Measurements from ENCODE around the gene TMEM222.
A peak's percentile ranks its signal among the peaks of the same experiment; 100 is the strongest.

TMEM222 gene

DNA sequence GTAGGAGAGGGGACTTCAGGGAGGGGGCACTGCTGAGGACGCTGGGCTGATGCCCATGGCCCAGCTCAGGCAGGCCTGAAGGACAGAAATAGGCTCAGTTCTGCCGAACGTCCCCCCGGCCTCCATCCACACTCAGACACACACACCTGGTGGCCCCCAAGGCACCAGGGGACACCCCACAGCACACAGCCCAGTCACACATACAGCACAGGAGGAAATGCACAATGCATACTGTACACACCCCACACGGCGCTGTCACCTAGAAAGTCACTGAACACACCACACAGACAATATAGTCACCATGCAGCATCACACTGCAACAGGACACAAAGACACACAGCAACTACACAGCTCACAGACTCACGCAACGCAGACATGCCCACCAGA, 20.4 kb downstream of the TMEM222 start:
- TF ChIP-seq, protein P1, sequence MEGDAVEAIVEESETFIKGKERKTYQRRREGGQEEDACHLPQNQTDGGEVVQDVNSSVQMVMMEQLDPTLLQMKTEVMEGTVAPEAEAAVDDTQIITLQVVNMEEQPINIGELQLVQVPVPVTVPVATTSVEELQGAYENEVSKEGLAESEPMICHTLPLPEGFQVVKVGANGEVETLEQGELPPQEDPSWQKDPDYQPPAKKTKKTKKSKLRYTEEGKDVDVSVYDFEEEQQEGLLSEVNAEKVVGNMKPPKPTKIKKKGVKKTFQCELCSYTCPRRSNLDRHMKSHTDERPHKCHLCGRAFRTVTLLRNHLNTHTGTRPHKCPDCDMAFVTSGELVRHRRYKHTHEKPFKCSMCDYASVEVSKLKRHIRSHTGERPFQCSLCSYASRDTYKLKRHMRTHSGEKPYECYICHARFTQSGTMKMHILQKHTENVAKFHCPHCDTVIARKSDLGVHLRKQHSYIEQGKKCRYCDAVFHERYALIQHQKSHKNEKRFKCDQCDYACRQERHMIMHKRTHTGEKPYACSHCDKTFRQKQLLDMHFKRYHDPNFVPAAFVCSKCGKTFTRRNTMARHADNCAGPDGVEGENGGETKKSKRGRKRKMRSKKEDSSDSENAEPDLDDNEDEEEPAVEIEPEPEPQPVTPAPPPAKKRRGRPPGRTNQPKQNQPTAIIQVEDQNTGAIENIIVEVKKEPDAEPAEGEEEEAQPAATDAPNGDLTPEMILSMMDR (IDR thresholded peaks at IDR 0.05; ENCODE audit: insufficient read depth, low read length, poor library complexity, severe bottlenecking) = no peak
- TF ChIP-seq EZH2phosphoT487 (conservative IDR thresholded peaks at IDR 0.05; ENCODE audit: low read length) = no peak
- peak overlapping the region; percentile 95 for H3K4me3 ChIP-seq (ENCODE audit: insufficient read depth, low read length, poor library complexity, severe bottlenecking)

DNA sequence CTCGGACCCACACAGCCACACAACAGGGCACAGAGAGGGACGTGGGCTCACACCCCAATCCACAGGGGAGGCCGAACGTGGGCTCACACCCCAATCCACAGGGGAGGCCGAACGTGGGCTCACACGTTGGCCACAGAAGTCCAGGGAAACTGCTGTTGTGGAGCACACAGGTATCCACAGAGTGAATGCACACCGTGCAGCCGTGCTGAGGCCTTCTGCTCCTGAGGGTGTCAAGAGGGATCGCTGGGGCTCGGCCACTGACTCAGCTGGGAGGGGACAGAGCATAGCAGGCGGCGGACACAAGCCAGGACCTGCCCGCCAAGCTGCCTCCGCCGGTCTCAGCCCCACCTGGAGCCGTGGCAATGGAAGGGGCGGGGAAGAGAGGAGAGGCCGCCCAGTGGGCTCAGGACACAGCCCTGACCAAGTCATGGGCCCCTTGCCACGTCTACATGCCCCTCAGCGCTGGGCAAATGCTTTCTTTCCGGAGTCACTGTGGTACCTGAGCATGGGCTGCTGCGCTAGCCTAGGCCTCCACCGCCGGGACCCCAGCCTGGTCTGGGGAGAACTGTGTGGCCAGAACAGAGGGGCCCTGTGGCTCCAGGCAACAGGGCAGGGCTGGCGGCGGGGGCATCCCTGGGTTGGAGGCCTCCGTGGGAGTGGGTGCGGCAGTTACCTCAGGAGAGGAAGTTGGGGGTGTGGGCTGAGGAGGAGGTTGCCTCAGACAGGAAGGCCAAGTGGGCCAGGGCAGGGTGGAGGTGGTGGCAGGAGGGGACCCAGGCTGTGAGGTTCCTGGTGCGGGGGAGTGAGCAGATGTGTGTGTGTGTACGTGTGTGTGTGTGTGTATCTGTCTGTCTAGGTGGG, 21.0 kb downstream of the TMEM222 start:
- H3K9me2 ChIP-seq (replicated peaks; ENCODE audit: insufficient read depth, low read length) = no peaks in the 10 kb centered on the region
- peak overlapping the region; percentile 95 for H3K9ac ChIP-seq (ENCODE audit: low read length)
- H3K79me2 ChIP-seq (ENCODE audit: insufficient read depth, low read length) = peaks cover 5% of the 10 kb centered on the region; the same call in 1 of the 2 replicates
- H3K27ac ChIP-seq (ENCODE audit: low read depth, low read length) = peak overlapping the region; percentile 91
- H3K27me3 ChIP-seq (ENCODE audit: low read length) = no peaks in the 10 kb centered on the region
- TF ChIP-seq, protein P1 (IDR thresholded peaks at IDR 0.05; ENCODE audit: insufficient read depth, low read length, poor library complexity, severe bottlenecking) = no peak
- TF ChIP-seq EZH2phosphoT487 (conservative IDR thresholded peaks at IDR 0.05; ENCODE audit: low read length) = no peak
- no peaks in the 10 kb centered on the region for H4K20me1 ChIP-seq (ENCODE audit: low read depth, low read length)
- H3K4me3 ChIP-seq (ENCODE audit: insufficient read depth, low read length, poor library complexity, severe bottlenecking) = peak overlapping the region; percentile 95
- peak overlapping the region; percentile 35 for H2AFZ ChIP-seq (ENCODE audit: low read depth, low read length, severe bottlenecking)
- no peaks in the 10 kb centered on the region for H3K36me3 ChIP-seq (ENCODE audit: low read length)
- peak overlapping the region; percentile 95 for H3K4me2 ChIP-seq (ENCODE audit: low read depth, low read length, poor library complexity, severe bottlenecking)
- H3K9me3 ChIP-seq (ENCODE audit: insufficient read depth, low read length) = no peaks in the 10 kb centered on the region
- H3F3A ChIP-seq (ENCODE audit: insufficient read depth) = peaks cover 21% of the 10 kb centered on the region

More for the DNA sequence above, 20.4 kb downstream of the TMEM222 start:
- Histone ChIP-seq H3K4me2 (ENCODE audit: low read depth, low read length, poor library complexity, severe bottlenecking) (peak overlapping the region; percentile 95), H4K20me1 (ENCODE audit: low read depth, low read length) (no peaks in the 10 kb centered on the region), H3K27me3 (ENCODE audit: low read length) (no peaks in the 10 kb centered on the region), H3K36me3 (ENCODE audit: low read length) (no peaks in the 10 kb centered on the region), H3K9ac (ENCODE audit: low read length) (peak overlapping the region; percentile 95), H3K27ac (ENCODE audit: low read depth, low read length) (peak overlapping the region; percentile 91), H3K9me3 (ENCODE audit: insufficient read depth, low read length) (no peaks in the 10 kb centered on the region), H3F3A (ENCODE audit: insufficient read depth) (peaks cover 21% of the 10 kb centered on the region), H3K9me2 (replicated peaks; ENCODE audit: insufficient read depth, low read length) (no peaks in the 10 kb centered on the region), H3K79me2 (ENCODE audit: insufficient read depth, low read length) (peaks cover 5% of the 10 kb centered on the region; the same call in 1 of the 2 replicates), H2AFZ (ENCODE audit: low read depth, low read length, severe bottlenecking) (peak overlapping the region; percentile 65)

GRCh38 chr1:27343639-27344025, 21.7 kb downstream of the TMEM222 start:
- Histone ChIP-seq H3K9ac (ENCODE audit: low read length) (peak overlapping the region; percentile 95), H3K9me3 (ENCODE audit: insufficient read depth, low read length) (no peaks in the 10 kb centered on the region), H3K79me2 (ENCODE audit: insufficient read depth, low read length) (peaks cover 5% of the 10 kb centered on the region; the same call in 1 of the 2 replicates), H3K36me3 (ENCODE audit: low read length) (no peaks in the 10 kb centered on the region), H4K20me1 (ENCODE audit: low read depth, low read length) (no peaks in the 10 kb centered on the region), H3K4me2 (ENCODE audit: low read depth, low read length, poor library complexity, severe bottlenecking) (peak overlapping the region; percentile 95), H3K27me3 (ENCODE audit: low read length) (no peaks in the 10 kb centered on the region), H3K27ac (ENCODE audit: low read depth, low read length) (peak overlapping the region; percentile 91), H3K4me3 (ENCODE audit: insufficient read depth, low read length, poor library complexity, severe bottlenecking) (peak overlapping the region; percentile 95), H2AFZ (ENCODE audit: low read depth, low read length, severe bottlenecking) (peak overlapping the region; percentile 35), H3F3A (ENCODE audit: insufficient read depth) (peaks cover 21% of the 10 kb centered on the region), H3K9me2 (replicated peaks; ENCODE audit: insufficient read depth, low read length) (no peaks in the 10 kb centered on the region)
- TF ChIP-seq EZH2phosphoT487 (conservative IDR thresholded peaks at IDR 0.05; ENCODE audit: low read length) = no peak
- TF ChIP-seq, protein P1 (IDR thresholded peaks at IDR 0.05; ENCODE audit: insufficient read depth, low read length, poor library complexity, severe bottlenecking) = no peak
